HG02588 (cell line): ENCODE measurements around the gene ULK2.
A peak's percentile ranks its signal among the peaks of the same experiment; 100 is the strongest.
"Not testable (repeated sequence)": the region's sequence is repeated elsewhere in the genome, so short reads cannot be mapped to it uniquely, and the experiment has no call there.

Experiments used
- ATAC-seq: cut with Tn5 transposase; IDR thresholded peaks from one replicate; pipeline ENCODE4 v1.9.1; 2021; ENCODE audit warnings: mild to moderate bottlenecking, moderate library complexity; ENCODE audit not compliant: unreplicated experiment

Gene ULK2

GRCh38 chr17:19867329-19868078 lies at the start of gene ULK2:
Gene ULK2, minus strand, starts transcription at chr17:19867936. Its CDS starts 519 bp downstream, at chr17:19867417.
- peak; percentile 40 for ATAC-seq

GRCh38 chr17:19915245-19915978 lies 47.7 kb upstream of the ULK2 start:
- ATAC-seq, result no peak

GRCh38 chr17:19911033-19911432 lies 43.3 kb upstream of the ULK2 start:
- no peak for ATAC-seq

GRCh38 chr17:19909139-19909538 lies 41.4 kb upstream of the ULK2 start:
- no peak for ATAC-seq

- no peak for ATAC-seq
Observed at GRCh38 chr17:19905502-19905901, 37.8 kb upstream of the ULK2 start.

GRCh38 chr17:19904924-19905323 lies 37.2 kb upstream of the ULK2 start:
- ATAC-seq, result no peak

- no peak for ATAC-seq
Observed at GRCh38 chr17:19904412-19904811, 36.7 kb upstream of the ULK2 start.

GRCh38 chr17:19900809-19901208 lies 33.1 kb upstream of the ULK2 start:
- ATAC-seq, result no peak

GRCh38 chr17:19897903-19898302 lies 30.2 kb upstream of the ULK2 start:
- no peak for ATAC-seq

GRCh38 chr17:19897090-19897837 lies 29.5 kb upstream of the ULK2 start:
- no peak for ATAC-seq

- no peak for ATAC-seq
Observed at GRCh38 chr17:19896679-19897078, 28.9 kb upstream of the ULK2 start.

GRCh38 chr17:19890554-19890953 lies 22.8 kb upstream of the ULK2 start:
- ATAC-seq, result not testable (repeated sequence)

- not testable (repeated sequence) for ATAC-seq
Observed at GRCh38 chr17:19890001-19890400, 22.3 kb upstream of the ULK2 start.

GRCh38 chr17:19886116-19886515 lies 18.4 kb upstream of the ULK2 start:
- ATAC-seq, result no peak

GRCh38 chr17:19883537-19884215 lies 15.9 kb upstream of the ULK2 start:
- no peak for ATAC-seq

GRCh38 chr17:19880393-19880792 lies 12.7 kb upstream of the ULK2 start:
- ATAC-seq, result no peak

- no peak for ATAC-seq
Observed at GRCh38 chr17:19877364-19877945, 9.7 kb upstream of the ULK2 start.

- ATAC-seq, result no peak
Observed at GRCh38 chr17:19876529-19877161, 8.9 kb upstream of the ULK2 start.

GRCh38 chr17:19874256-19874655 lies 6.5 kb upstream of the ULK2 start:
- no peak for ATAC-seq

- ATAC-seq, result no peak
Observed at GRCh38 chr17:19873346-19873745, 5.6 kb upstream of the ULK2 start.
